HG02943 (cell line): Measurements from ENCODE around the gene REEP3.
"Not testable (repeated sequence)": the region's sequence is repeated elsewhere in the genome, so short reads cannot be mapped to it uniquely, and the experiment has no call there.

ENCODE experiments used
- ATAC-seq: cut with Tn5 transposase; IDR thresholded peaks from one replicate; pipeline ENCODE4 v1.9.1; 2021; ENCODE audit warnings: mild to moderate bottlenecking, low read depth, moderate library complexity; ENCODE audit not compliant: unreplicated experiment

The REEP3 gene, protein sequence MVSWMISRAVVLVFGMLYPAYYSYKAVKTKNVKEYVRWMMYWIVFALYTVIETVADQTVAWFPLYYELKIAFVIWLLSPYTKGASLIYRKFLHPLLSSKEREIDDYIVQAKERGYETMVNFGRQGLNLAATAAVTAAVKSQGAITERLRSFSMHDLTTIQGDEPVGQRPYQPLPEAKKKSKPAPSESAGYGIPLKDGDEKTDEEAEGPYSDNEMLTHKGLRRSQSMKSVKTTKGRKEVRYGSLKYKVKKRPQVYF

DNA sequence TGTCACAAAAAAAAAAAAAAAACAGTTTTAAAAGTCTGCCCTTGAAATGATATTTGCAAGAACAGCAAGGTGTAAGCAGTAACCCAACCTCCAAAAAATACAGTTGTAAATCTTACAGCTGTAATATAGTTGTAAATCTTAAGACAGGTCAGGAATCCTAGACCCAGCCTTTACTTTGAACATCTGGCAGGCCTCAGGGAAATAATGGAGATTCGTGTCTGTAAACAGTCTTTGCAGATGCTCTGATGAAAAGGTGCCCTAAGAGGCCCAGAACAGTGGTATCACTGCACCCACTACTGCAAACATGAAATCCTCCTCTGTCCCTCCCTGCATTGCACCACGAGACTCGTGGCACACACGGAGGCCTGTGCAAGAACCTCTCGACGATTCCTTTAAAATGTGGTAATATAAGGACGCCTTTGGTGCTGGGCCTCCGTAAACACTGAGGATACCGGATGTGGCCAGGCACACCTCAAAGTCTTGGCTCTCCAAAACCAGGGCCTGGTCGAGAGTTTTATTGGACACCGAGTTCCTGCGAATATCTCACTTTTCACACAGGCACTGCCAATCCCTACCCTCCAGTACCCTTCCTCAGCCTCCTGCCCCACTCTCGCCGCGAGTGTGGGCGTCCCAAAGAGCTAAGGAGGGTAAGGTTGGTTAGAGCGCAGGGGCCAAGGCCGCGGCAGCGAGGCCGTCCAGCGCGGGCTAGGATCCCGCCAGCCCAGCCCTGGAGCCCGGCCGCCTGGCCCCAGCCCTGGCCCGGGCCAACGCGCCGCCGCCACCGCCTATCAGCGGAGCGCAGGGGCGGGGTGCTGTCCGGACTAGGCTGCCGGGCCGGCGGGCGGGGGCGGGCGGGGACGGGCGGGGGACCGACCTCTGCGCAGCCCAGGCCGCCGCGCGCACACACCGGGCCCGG, at the start of gene REEP3:
Gene REEP3, plus strand, starts transcription at position 902 of the 916 bp plus-strand sequence. CDS start 145 bp downstream, outside the sequence.
- peak; percentile 66 for ATAC-seq

DNA sequence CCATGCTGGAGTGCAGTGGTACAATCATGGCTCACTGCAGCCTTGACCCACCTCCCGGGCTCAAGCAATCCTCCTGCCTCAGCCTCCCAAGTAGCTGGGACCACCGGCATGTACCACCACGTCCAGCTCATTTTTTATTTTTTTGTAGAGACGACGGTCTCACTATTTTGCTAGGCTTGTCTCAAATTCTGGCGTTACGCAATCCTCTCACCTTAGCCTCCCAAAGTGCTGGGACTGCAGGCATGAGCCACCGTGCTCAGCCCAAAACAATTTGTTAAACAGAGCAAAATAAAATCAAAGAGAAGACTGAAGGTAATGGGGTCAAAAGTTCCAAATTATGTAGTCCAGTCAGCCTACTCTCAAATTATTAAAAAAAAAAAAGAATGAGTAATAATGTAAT, 46.7 kb upstream of the REEP3 start:
- no peak for ATAC-seq

DNA sequence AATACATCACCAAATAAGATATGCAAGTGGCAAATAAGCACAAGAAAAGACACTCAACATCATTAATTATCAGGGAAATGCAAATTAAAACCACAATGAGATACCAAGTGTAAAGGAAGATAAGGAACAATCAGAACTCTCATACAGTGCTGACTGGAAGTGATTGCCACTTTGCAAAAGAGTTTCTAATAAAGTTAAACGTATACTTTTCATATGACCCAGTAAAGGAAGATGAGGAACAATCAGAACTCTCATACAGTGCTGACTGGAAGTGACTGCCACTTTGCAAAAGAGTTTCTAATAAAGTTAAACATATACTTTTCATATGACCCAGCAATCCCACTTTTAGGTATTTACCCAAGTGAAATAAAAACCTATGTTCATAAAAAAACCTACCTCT, 43.3 kb upstream of the REEP3 start:
- no peak for ATAC-seq

DNA sequence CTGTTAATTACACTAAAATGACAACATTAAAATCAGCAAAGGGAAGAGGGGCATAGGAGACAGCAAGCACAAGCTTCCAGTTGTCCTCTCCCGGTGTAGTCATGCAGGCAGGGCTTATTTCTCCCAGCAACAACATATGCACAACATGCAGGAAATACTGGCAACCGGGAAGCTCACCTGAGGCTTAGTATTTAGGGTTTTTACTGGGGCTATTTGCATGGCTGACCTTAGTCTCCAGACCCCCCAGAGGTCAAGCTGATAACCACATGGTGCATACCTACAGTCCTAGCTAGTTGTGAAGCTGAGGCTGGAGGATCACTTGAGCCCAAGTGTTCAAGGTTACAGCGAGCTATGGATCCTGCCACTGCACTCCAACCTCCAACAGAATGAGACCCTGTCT, 42.6 kb upstream of the REEP3 start:
- ATAC-seq, result no peak

DNA sequence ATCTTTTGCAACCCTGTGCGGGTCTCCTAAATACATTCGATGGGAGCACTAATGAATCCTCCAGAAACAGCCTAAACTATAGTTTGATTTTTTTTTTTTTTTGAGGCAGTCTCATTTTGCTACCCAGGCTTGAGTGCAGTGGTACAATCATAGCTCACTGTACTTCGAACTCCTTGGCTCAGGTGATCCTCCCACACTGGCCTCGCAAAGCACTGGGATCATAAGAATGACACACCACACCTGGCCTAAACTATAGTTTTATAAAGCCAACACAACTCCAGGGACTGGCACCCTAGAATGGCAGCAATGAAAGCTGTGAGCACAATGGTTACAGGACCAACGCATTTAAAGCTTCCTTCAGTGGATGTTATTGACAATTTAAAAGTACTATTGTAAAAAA, 41.0 kb upstream of the REEP3 start:
- ATAC-seq, result no peak

DNA sequence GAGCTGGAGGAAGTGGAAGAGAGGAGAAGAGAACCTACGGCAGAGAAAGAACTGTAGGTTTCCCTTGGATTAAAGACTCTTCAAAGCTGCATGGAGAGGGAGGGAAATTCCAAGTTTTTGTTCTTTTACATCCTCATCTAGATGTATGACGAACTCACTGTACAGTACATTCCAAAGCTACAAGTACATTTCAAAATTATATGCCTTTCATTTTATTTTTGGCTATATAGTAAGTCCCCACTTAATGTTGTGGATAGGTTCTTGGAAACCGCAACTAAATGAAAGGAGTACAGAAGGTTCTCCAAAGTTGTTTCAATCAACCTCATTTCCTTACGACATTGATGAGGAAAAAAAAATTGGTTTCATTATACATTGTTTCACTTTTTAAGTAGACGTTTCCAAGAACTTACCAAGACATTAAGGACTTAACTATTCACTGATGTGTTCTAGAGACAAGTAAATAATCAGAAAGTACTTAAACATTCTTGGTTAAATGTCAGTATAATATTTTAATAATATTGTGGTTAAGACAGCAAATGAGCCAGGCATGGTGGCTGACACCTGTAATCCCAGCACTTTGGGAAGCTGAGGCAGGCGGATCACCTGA, 39.3 kb upstream of the REEP3 start:
- no peak for ATAC-seq

DNA sequence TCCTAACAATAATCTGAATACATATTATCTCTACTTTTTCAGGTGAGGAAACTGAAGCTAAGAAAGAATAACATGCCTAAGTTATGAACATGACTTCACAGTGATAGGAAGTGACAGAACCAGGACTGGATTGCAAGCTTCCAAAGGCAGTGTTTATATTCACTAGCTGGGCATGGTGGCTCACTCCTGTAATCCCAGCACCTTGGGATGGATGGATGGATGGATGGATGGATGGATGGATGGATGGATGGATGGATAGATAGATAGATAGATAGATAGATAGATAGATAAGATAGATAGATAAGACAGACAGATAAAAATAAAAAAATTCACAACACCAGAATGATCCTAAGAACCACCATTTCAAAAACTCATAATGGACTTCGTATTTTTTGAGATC, 37.2 kb upstream of the REEP3 start:
- no peak for ATAC-seq

DNA sequence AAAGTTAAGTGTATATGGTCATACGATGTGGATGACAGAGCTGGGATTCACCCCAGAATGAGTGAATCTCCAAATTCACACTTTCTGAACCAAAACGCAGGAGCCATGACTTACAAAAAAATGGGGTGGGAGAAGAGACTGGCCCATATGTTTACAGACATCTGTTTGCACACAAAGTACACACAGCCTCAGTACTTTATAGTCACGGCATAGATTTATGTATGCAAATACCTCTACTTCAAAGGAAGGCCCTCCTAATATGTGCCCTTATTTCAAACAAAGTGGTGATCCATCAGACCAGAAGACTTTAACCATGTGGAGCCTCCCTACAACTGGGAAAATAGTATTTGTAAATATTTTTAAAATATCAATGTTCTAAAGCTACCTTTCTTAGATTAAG, 33.2 kb upstream of the REEP3 start:
- no peak for ATAC-seq

DNA sequence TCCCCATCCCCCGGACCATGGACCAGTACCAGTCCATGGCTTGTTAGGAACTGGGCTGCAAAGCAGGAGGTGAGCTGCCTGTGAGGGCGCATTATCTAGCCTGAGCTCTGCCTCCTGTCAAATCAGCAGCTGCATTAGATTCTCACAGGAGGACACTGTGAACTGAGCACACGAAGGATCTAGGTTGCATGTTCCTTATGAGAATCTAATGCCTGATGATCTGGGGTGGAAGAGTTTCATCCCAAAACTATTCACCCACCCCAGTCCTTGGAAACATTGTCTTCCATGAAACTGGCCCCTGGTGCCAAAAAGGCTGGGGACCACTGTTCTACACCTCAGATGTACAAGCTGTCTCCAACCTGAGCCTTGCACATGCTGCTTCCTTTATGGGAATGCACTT, 31.4 kb upstream of the REEP3 start:
- no peak for ATAC-seq

DNA sequence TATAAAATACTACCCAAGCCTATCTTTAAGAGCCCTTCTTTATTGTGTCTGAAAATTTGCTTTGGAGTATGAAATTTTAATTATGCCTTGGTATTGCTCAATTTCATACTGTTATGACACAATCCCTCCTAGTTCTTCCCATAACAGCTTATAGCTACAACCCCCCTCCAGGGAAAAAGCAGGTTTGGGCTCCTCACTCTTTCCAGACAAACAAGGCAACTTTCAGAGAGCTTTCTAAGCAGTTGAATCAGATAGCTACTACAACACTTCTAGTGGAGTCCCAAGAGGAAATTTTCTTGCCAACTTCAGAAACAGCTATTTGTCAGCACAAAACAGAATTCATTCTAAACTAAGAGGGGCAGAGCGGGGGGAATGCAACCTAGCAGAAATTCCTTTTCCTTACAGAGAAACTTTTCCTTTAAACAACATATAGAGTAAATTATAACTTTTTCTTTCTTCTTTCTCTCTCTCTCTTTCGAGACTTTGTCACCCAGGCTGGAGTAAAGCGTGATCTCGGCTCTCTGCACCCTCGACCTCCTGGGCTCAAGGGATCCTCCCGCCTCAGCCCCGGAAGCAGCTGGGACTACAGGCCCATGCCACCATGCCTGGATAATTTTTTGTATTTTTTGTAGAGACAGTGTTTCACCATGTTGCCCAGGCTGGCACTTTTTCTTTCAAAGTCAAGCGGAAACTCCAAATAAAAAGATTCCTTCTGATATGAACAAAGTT, 29.4 kb upstream of the REEP3 start:
- ATAC-seq, result no peak

DNA sequence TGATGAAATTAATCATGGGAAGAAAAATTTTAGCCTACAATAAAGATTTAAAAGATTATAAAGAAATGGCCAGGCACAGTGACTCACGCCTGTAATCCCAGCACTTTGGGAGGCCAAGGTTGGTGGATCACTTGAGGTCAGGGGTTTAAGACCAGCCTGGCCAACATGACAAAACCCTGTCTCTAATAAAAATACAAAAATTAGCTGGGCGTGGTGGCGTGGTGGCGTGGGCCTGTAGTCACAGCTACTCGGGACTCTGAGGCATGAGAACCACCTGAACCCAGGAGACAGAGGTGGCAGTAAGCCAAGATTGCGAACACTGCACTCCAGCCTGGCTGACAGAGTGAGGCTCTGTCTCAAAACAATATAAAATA, 28.9 kb upstream of the REEP3 start:
- ATAC-seq, result not testable (repeated sequence)

DNA sequence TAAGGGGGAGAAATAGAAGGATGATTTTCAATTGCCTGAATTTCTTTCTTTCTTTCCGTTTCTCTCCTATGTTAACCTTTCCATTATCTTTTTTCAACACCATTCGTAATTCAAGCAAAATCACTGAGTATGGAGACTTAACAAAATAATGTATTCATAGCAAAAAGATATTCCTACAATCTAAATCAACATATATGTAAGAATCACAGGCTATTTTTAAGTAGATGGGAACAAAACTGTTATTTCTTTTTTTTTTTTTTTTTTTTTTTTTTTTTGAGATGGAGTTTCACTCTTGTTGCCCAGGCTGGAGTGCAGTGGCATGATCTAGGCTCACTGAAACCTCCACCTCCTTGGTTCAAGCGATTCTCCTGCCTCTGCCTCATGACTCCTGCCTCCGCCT, 28.2 kb upstream of the REEP3 start:
- no peak for ATAC-seq

DNA sequence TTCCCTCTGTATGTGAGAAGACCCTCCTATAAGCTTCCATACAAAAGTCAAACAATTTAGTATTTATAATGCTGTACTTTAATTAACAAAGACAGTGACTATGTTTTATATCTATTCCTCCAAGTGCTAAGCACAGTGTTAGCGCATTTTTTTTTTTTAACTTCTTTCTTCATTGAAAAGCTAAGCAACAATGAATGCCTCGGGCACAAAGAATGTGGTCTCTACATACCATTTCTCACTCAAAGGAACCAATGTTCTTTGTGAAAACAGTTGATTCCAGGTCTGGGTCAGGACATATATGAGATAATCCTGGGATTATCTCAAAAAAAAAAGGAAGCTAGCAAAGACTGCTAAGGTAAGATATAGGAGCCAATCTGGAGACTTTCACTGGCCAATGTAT, 26.2 kb upstream of the REEP3 start:
- no peak for ATAC-seq

DNA sequence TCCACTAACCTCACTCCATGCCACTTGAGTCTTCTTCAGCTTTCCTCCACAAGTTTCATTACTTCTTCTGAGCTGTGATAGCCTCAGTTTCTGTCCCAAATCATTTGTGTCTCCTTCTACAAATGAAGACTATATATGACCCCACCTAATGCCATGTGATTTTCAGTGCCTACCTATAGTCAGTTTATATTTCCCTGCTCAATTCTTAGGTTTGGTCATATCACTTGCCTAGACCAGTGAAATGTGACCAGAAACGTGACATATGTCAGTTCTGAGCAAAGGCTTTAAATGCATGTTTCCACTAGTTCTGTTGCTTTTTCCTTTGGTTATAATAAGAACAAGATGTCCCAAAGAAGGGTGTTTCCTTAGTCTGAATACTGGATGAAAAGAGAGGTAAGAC, 24.6 kb upstream of the REEP3 start:
- no peak for ATAC-seq

DNA sequence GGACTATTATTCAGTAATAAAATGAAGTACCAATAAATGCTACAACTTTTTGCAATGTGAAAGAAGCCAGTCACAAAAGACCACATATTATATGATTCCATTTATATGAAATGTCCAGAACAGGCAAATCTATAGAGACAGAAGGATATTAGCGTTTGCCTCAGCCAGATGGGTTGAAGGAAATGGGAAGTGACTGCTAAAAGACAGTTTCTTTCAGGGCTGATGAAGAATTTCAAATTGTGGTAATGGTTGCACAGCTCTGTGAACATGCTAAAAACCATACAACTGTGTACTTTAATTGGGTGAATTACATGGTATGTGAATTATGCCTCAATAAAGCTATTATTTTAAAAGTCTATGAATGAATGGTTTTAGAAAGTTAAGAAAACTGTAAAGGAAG, 23.9 kb upstream of the REEP3 start:
- no peak for ATAC-seq

DNA sequence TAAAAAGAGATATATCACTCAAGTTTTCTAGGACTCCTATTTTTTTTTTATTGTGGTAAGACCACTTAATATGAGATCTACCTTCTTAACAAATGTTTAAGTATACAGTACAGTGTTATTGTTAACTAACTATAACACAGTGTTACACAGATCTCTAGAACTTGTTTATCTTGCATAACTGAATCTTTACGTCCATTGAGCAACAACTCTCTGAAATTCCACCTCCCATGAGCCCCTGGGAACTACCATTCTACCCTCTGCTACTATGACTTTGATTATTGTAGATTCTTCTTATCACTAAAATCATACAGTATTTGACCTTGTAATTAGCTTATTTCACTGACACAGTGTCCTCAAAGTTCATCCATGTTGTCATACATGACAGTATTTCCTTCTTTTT, 22.5 kb upstream of the REEP3 start:
- ATAC-seq, result no peak

DNA sequence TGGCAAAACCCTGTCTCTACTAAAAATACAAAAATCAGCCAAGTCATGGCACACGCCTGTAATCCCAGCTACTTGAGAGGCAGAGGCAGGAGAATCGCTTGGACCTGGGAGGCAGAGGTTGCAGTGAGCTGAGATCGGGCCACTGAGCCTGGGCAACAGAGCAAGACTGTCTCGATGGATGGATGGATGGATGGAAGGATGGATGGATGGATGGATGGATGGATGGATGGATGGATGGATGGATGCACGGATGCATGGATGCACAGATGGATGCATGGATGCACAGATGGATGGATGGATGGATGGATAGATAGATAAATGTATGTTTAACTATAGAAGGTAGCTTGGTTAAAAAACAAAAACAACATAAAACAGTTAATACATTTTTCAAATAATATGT, 20.6 kb upstream of the REEP3 start:
- ATAC-seq, result not testable (repeated sequence)

DNA sequence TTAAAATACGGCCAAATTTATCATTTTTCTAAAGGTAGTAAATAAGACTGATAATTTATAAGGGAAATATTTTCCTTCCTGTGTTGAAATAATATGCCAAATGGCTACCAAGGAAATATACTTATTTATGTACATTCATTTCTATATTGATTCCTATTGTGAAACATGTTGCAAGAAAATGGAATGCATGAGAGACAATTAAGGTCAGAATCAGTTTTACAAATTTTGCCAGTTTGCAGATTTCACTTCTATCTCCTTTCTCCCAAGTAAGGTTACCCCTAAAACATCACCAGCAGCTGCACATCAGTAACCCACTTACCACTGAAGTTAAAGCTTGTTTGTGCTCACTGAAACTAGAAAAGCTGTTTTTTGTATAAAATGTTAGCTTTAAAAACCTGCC, 19.2 kb upstream of the REEP3 start:
- no peak for ATAC-seq

DNA sequence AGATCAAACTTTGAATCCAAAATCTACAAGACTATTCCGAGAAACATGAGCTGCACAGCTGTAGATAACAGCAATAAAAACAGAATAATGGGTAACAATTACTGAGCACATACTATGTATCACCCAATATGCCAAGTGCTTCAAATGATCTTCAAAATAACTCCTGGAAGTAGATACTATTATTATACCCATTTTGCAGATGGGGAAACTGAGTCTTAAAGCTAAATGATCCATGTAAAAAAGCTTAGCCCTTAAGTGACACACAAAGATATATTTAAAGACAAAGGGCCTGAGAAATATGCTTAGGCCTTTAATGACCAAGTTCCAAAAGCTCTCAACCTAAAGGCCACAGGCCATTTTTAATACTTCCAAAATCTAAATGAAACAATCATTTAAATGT, 18.4 kb upstream of the REEP3 start:
- ATAC-seq, result no peak

DNA sequence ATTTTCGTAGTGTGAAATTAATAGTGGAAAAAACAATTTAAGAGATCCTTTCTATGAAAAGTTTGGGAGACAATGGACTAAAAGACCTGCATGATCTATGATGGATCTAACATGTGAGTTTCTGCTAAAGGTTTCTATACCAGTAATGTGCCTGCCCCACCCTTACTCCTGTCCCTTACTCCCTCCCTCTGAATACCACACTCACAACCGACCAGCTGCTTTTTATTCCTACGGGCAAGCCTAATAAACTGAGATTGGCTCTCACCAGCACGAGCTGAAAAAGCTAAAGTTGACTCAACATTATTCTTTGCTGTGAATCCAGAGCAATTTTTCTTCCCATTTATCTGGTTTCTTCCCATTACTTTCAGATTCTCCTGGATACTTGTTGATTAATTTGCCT, 17.8 kb upstream of the REEP3 start:
- ATAC-seq, result no peak
